Fibroblast of lung (primary cell): ENCODE results near the gene TM4SF5. TPM values are rescaled to one million over a fixed set of nuclear protein-coding genes. Genes with fewer than 3 reads are reported as not detected.

Source experiments
- DNase-seq, 2 donors: peaks; one replicate each; pipeline versions ENCODE4 v3.0.0 to v3.0.0-alpha.2; 2010; ENCODE audit warnings: low read depth in 2 of 2
- H2AFZ ChIP-seq: 2 replicates; pipeline ENCODE4 v1.5.1; 2012; ENCODE audit warnings: low read length, control low read depth, inconsistent platforms
- H3K27ac ChIP-seq: 2 replicates; pipeline ENCODE4 v1.5.1; 2011; ENCODE audit warnings: low read length, control low read depth; ENCODE audit not compliant: insufficient read depth
- H3K27me3 ChIP-seq: 2 replicates; pipeline ENCODE4 v1.5.1; 2011; ENCODE audit warnings: mild to moderate bottlenecking, low read length; ENCODE audit not compliant: control insufficient read depth, insufficient read depth
- H3K36me3 ChIP-seq: 2 replicates; pipeline ENCODE4 v1.5.1; 2011; ENCODE audit warnings: low read length; ENCODE audit not compliant: control insufficient read depth, insufficient read depth
- H3K4me1 ChIP-seq: 2 replicates; pipeline ENCODE4 v1.5.1; 2011; ENCODE audit warnings: low read length; ENCODE audit not compliant: control insufficient read depth, insufficient read depth; ENCODE audit errors: extremely low read depth
- H3K4me2 ChIP-seq: 2 replicates; pipeline ENCODE4 v1.5.1; 2011; ENCODE audit warnings: low read length, control low read depth; ENCODE audit not compliant: insufficient read depth; ENCODE audit errors: extremely low read depth
- H3K4me3 ChIP-seq, 4 experiments: fragments of 200-600 bp in 1 of 4; sonication (generic) in 1 of 4; replicated peaks in 1 of 4; 2 replicates each; pipeline ENCODE4 v1.5.1; 2011 to 2016; ENCODE audit warnings: low read length in 4 of 4, low read depth in 3 of 4, mild to moderate bottlenecking in 3 of 4, control low read depth in 2 of 4, inconsistent platforms in 1 of 4, mixed read lengths in 1 of 4; ENCODE audit not compliant: insufficient read depth in 1 of 4; ENCODE audit errors: control extremely low read depth in 1 of 4
- H3K79me2 ChIP-seq: 2 replicates; pipeline ENCODE4 v1.5.1; 2012; ENCODE audit warnings: mild to moderate bottlenecking, low read length, inconsistent platforms; ENCODE audit not compliant: control insufficient read depth, insufficient read depth
- H3K9ac ChIP-seq: 2 replicates; pipeline ENCODE4 v1.5.1; 2011; ENCODE audit warnings: mild to moderate bottlenecking, low read length, control low read depth; ENCODE audit not compliant: insufficient read depth
- H3K9me3 ChIP-seq: 2 replicates; pipeline ENCODE4 v1.5.1; 2012; ENCODE audit warnings: low read depth, low read length; ENCODE audit not compliant: control insufficient read depth, insufficient read depth
- H4K20me1 ChIP-seq: 2 replicates; pipeline ENCODE4 v1.5.1; 2011; ENCODE audit warnings: low read length; ENCODE audit not compliant: control insufficient read depth, insufficient read depth; ENCODE audit errors: extremely low read depth
- CTCF ChIP-seq, 2 donors: IDR thresholded peaks in 1 of 2; conservative IDR thresholded peaks in 1 of 2; 1 replicate in 1 of 2; 2 replicates in 1 of 2; pipeline ENCODE4 v1.5.1; 2011 to 2012; ENCODE audit warnings: low read length in 2 of 2, control low read depth in 1 of 2, inconsistent platforms in 1 of 2, low read depth in 1 of 2, mild to moderate bottlenecking in 1 of 2
- EZH2 ChIP-seq: IDR thresholded peaks from 2 replicates; pipeline ENCODE4 v1.5.1; 2012; ENCODE audit warnings: low read length, control low read depth, mild to moderate bottlenecking; ENCODE audit errors: missing control alignments
- polyA minus RNA-seq: library from RNA; depleted of rRNA, polyadenylated mRNA; stranded (reverse); fragments of >200 nt; gene quantifications from 2 replicates; pipeline ENCODE4 v1.2.3, GENCODE V29; 2011; ENCODE audit warnings: low replicate concordance
- polyA plus RNA-seq, 2 donors: library from polyadenylated mRNA; depleted of rRNA in 1 of 2; stranded (reverse) in 1 of 2; unstranded in 1 of 2; fragments of >200 nt; gene quantifications; 2 replicates each; pipeline ENCODE4 v1.2.1, GENCODE V29; 2011 to 2012; ENCODE audit warnings: missing spikeins in 1 of 2
- total RNA-seq: library from RNA; depleted of rRNA; stranded (reverse); fragments of >200 nt; gene quantifications from 2 replicates; pipeline ENCODE4 v1.2.1, GENCODE V29; 2014

The TM4SF5 gene
- not detected in 2 replicates for total RNA-seq
- polyA plus RNA-seq, result not detected in 2 replicates
- polyA plus RNA-seq (2012), result not detected in 2 replicates
- polyA minus RNA-seq, result not detected in 2 replicates

DNA sequence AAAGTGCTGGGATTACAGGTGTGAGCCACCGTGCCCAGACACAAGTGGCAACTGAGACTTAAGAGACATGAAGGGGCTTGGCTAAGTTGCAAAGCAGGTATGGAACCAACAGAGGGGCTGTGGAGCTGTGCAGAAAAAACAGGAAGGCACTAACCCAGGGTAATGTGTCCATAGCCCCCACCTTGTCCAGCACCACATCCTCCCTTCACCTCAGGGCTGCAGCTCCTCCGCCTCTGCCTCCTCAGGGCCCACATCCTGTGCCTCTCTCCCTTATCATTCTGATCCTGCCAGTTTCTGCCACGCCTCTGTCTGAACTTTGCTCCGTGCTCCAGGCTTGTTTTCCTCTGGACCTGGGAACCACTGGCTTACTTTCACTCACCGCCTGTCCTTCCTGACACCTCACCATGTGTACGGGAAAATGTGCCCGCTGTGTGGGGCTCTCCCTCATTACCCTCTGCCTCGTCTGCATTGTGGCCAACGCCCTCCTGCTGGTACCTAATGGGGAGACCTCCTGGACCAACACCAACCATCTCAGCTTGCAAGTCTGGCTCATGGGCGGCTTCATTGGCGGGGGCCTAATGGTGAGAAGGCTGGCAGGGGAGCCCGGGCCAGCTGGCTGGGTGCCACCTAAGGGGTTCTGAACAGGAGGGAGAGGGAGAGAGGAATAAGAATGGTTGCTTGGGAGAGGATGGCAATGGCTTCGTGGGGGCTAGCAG lies at the start of gene TM4SF5:
Gene TM4SF5 (plus strand): TSS at position 368 of the 716 bp plus-strand sequence. CDS start 37 bp downstream, at position 405.
- no peak within 1 kb of the TSS for H2AFZ ChIP-seq

GRCh38 chr17:4722678-4723240 lies 48.9 kb upstream of the TM4SF5 start:
- TF ChIP-seq EZH2 (no peak), CTCF (conservative IDR thresholded peaks at IDR 0.05 in 1 of 2, IDR thresholded peaks at IDR 0.05 in 1 of 2; ENCODE audit: low read depth in 1 of 2, low read length in 2 of 2) (no peak)
- no peak overlapping the region for H3K9ac ChIP-seq
- no peaks in the 10 kb centered on the region for H3K9me3 ChIP-seq
- peaks cover 4% of the 10 kb centered on the region for H3K4me1 ChIP-seq
- H4K20me1 ChIP-seq, result no peaks in the 10 kb centered on the region
- H3K27ac ChIP-seq, result no peak overlapping the region
- DNase-seq, result no peak
- no peak overlapping the region for H3K4me2 ChIP-seq
- no peak overlapping the region for H3K4me3 ChIP-seq
- H3K79me2 ChIP-seq, result no peaks in the 10 kb centered on the region
- no peak overlapping the region for H2AFZ ChIP-seq
- H3K36me3 ChIP-seq, result no peaks in the 10 kb centered on the region
- no peaks in the 10 kb centered on the region for H3K27me3 ChIP-seq

More for the DNA sequence above, at the start of gene TM4SF5:
- no peak within 1 kb of the TSS for H3K4me3 ChIP-seq
- TF ChIP-seq EZH2, result no peak
- H3K36me3 ChIP-seq, result no peaks in the 10 kb centered on the region
- no peaks in the 10 kb centered on the region for H3K9me3 ChIP-seq
- H3K9ac ChIP-seq, result no peak within 1 kb of the TSS
- no peaks in the 10 kb centered on the region for H3K79me2 ChIP-seq
- H3K4me1 ChIP-seq, result no peaks in the 10 kb centered on the region
- no peak within 1 kb of the TSS for H3K27ac ChIP-seq
- no peak for DNase-seq
- no peaks in the 10 kb centered on the region for H4K20me1 ChIP-seq
- H3K27me3 ChIP-seq, result peaks cover 12% of the 10 kb centered on the region
- no peak within 1 kb of the TSS for H3K4me2 ChIP-seq

GRCh38 chr17:4724650-4725049 lies 47.0 kb upstream of the TM4SF5 start:
- no peaks in the 10 kb centered on the region for H3K9me3 ChIP-seq
- TF ChIP-seq EZH2 (no peak), CTCF (conservative IDR thresholded peaks at IDR 0.05 in 1 of 2, IDR thresholded peaks at IDR 0.05 in 1 of 2; ENCODE audit: low read depth in 1 of 2, low read length in 2 of 2) (no peak)
- no peak overlapping the region for H3K4me3 ChIP-seq
- no peak overlapping the region for H2AFZ ChIP-seq
- H3K27ac ChIP-seq, result no peak overlapping the region
- DNase-seq, result no peak
- no peaks in the 10 kb centered on the region for H3K79me2 ChIP-seq
- peaks cover 4% of the 10 kb centered on the region for H3K4me1 ChIP-seq
- no peaks in the 10 kb centered on the region for H4K20me1 ChIP-seq
- H3K36me3 ChIP-seq, result no peaks in the 10 kb centered on the region
- no peaks in the 10 kb centered on the region for H3K27me3 ChIP-seq
- H3K4me2 ChIP-seq, result no peak overlapping the region
- H3K9ac ChIP-seq, result no peak overlapping the region
